GM18499 (cell line): ENCODE results near the gene DMD.
"Not testable (repeated sequence)": the region's sequence is repeated elsewhere in the genome, so short reads cannot be mapped to it uniquely, and the experiment has no call there.

Source experiments
- ATAC-seq: cut with Tn5 transposase; IDR thresholded peaks from one replicate; pipeline ENCODE4 v1.9.1; 2021; ENCODE audit warnings: moderate number of reproducible peaks; ENCODE audit not compliant: insufficient read depth, unreplicated experiment

DMD gene

DNA sequence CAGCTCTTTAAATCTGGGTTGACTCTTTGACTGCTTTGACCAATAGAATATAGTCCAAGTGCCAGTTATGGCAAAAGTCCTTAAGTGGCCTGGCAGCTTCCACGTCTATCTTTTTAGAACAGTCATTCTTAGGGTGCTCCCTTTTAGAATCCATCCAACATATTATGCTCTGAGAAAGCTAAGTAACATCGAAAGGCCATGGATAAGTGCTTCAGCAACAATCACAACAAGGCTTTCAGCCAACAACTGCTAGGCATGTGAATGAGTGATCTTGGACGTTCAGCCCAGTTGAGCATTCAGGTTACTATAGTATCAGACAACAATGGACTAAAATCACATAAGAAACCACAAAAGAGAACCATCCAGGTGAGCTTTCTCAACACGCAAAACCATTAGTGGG, 818.7 kb downstream of the DMD start:
- no peak for ATAC-seq

DNA sequence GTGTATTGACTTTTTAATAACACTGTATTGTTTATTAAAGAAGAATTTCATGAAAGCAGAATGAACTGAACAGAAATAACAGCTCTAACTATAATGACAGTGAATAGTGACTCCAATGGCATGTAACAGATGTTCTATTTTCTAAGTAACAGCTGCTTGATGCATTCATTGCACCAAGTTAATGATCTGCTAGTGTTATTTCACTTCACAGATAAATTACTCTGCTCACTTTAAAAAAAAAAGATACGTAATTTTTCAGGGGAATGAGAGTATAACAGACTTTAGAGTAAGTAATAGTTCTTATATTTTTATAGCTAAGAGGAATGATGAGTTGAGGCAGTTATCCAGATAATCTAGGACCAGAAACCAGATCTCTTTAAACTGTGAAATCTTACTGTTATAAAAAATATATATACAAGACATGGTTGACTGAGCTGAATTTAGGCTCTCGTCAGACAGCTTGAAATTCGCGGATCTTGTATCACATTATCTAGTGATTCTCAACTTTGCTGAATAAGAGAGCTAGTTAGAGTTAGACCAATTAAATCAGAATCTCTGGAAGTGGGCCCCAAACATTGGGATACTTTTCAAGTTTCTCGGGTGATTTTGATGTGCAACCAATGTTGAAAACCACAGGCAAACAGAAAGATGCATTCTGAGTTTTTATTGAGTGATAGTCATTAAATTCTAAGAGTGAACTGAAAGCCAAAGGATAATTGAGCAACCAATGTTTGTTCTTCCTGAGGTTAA, 840.7 kb downstream of the DMD start:
- no peak for ATAC-seq

DNA sequence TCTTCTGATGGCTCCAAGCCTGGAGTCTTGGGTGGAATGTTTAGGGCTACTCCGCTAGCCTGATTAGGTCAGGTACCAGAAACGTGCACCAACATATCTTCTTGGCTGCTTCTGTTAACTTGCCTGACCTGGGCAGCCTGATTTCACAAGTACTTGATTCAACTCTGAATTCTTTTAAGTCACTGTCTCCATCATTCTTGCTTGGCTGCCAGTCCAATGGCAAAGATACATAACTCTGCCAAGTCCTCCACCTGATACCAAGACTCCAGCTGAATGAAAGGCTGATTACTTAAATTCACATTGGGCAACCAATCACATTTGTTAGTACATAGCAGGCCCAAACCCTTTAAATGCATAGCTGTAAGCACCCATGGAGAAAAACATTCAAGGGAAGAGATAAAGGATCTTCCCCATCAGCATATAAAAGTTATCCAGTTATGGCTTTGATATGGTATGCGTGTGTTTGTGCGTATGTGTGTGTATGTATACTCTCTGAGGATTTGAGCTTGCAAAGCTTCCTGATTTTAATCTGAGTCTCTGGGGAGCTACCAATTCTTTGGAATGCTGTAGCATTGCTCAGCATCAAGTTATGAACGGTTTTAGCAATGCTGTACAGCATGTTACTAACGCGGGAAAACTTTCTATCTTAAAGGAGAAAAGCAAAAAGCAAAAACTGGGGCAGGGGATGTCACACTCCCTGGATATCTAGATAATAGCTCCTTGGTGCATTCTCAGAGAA, 917.2 kb downstream of the DMD start:
- no peak for ATAC-seq

DNA sequence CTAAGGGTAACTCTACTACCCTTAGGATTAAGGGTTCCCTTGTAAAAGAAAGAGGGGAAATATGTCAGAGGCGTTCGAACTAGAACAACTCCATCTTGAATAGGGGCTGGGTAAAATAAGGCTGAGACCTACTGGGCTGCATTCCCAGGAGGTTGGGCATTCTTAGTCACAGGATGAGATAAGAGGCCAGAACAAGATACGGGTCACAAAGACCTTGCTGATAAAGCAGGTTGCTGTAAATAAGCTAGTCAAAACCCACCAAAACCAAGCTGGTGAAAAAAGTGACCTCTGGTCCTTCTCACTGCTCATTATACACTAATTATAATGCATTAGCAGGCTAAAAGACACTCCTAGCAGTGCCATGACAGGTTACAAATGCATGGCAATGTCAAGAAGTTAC, 922.0 kb downstream of the DMD start:
- no peak for ATAC-seq

DNA sequence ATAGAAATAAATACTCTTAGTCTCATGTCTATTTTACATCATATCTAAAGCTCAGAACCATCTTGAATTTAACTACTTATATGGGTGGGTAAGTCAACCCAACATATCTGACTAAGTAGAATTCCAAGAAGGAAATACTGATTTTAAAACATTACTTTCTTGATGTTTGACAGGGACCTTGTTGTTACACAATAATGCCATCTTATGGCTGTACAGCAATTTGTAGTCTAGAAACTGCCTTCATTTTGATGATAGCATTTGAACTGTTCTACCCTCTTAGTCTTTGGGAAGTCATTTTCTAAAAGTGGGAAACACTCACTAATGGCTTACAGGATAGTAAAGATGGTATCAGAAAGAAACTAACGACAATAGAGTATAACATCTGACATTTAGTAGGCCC, 929.5 kb downstream of the DMD start:
- ATAC-seq, result no peak

DNA sequence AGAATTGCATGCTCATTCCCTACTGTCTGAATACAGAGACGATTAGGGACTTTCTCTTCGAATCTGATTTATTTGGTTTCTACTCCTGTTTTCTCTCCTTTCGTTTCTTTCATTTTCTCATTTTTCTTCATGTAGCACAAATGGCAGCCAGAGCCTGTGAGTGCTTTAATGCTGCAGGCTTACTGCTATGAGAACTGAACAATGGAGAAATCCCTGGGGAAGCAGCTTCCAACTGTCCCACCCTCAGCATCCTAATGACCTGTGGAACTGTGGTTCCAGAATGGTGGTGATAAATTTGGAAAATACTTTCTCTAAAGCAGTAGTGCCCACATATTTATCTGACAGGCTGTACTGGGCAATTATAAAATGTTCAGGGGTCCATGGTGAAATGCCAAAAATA, 930.4 kb downstream of the DMD start:
- no peak for ATAC-seq

DNA sequence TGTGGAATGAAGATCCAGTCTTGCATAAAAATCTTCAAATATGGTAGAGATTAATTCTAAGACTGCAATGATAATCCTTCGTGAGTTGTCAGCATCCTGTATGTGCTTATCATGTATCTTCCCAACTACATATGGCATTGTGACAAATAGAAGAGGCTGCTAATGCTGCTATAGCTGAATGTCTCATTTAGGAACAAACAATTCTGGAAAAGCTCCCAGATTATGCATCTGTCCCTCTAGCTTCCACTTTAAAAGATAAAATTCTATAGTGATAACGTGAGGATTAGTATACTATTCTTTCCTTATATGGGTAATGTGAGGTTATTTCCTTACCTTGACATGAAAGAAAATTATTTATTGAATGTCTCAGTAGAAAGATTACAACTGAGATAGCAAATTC, 930.9 kb downstream of the DMD start:
- ATAC-seq, result no peak

DNA sequence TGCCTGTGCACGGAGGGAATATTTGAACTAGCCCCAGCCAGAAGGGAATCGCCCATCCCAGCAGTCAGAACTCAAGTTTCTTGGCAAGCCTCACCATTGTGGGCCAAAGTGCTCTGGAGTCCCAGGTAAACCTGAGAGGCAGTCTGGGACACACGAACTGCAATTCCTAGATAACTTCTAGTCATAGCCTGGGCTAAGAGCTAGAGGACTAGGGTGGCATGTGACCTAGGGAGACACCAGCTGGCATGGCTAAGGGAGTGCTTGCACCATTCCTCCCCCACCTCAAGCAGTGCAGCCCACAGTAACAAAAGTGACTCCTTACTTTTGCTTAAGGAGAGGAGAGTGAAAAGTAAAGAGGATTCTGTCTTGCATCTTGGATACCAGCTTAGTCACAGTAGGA, 935.2 kb downstream of the DMD start:
- no peak for ATAC-seq

DNA sequence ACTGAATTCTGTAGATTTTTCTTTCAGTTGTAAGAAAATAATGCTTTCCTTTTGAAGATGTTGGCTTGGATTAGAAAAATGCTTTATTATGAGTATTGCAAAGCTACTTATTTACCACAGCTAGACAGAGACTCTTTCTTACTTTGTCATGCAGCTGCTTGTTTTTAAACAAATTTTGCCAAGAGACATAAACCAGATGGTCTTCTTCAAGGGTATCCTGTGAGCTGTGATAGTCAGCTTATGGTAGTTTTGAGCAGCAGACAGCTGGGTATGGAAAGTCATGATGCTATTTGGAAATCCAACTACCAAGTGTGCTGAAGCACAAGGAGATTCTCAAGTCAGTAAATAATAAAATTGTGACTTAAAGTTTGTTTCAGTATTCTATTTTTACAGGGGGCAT, 941.5 kb downstream of the DMD start:
- ATAC-seq, result no peak

DNA sequence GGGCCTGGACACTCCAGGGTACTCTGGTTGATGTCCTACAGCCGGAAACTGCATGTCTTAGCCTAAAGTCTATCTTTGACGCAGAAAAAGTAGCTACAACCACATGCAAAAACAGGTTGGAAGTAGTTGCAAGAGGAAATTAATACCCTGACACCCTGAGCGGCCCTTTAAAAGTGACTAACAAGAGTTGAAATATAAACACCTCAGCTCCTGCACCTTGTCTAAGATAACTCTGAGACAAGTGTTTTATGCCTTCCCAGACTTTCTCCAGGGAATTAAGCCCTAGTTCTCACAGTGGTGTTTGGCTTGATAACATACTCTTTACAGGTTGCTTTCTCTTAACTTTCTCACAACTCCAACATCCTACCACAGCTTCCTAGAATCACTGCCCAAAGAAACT, 943.1 kb downstream of the DMD start:
- ATAC-seq, result no peak

DNA sequence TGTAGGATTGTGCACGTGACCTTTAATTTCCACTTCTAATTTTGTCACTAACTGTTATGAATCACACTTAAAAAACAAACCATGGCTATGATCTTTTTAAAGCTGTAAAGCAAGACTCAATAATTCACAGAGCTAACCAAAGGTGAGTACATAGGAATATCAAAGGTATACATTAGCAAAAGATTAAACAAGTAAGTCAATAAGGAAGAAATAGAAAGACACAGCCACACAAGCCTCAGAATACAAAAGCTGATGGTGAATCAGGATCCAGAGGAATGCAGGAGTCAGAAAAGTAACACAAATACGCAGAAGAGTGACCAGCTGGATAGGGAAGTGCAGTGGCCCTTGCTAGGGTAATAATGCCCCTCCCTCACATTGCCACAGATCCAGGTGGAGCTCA, 943.6 kb downstream of the DMD start:
- no peak for ATAC-seq

DNA sequence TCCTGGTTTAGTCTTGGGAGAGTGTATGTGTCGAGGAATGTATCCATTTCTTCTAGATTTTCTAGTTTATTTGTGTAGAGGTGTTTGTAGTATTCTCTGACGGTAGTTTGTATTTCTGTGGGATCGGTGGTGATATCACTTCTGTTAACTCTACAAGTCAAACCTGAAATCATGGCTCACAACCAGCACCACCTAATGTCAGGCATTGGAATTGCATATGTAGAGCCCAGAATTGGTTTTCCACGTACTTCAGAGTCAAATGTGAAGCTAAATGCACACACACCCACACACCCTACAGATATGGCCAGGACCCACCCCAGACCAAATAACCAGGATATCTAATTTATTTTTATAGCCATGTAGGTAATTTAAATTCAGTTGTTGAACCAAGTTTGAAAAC, 964.7 kb downstream of the DMD start:
- ATAC-seq, result not testable (repeated sequence)

DNA sequence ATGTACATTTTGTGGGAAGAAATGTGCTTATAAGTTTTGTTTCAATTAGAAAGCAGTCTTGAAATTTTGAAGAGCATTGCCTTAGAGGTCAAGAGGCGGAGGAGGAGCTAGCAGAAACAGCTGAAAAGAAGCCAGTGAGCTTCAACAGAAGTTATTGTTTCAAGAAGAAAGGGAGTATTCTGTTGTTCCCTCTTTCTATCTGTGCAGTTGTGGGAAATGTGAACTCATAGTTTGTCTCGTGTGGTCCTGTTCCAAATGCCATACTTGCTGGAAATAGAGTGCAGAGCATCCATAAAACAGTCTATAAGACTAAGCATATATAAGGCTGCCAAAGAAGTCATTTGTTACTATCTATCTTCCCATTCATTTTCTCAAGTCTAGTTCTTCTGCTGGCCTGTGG, 1015.7 kb downstream of the DMD start:
- no peak for ATAC-seq

DNA sequence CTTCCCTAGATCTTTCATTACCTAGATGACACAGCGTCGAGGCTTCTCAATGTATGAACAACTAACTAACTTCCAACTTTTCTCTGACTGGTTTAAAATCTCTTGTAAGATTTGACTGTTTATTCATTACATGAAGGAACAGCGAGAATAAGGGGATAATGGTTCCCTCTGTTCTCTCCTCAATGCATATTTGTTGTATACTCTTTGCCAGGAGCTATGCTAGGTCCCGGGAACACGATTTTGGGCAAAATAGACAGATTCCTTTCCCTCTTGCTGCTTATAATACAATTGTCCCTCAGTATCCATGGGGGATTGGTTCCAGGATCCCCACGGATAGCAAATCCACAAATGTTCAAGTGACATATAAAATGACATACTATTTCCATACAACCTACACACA, 1020.0 kb downstream of the DMD start:
- no peak for ATAC-seq

DNA sequence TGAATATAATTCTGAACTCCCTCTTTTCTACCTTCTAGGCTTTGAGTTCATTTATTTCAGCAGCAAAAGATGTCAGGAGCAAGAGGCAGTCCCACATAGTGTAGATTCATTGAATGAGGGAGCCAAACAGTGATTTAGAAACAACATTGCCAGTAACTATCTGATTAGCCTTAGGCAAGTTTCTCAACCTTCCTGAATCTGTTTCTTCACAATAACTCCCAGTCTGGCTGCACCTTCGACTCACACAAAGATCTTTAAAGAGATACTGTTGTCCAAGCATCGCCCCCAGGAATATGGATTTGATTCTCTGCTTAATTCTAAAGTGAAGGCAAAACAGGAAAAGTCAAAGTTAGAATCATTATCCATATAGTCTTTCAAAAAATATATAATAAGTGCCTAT, 1026.2 kb downstream of the DMD start:
- ATAC-seq, result no peak

DNA sequence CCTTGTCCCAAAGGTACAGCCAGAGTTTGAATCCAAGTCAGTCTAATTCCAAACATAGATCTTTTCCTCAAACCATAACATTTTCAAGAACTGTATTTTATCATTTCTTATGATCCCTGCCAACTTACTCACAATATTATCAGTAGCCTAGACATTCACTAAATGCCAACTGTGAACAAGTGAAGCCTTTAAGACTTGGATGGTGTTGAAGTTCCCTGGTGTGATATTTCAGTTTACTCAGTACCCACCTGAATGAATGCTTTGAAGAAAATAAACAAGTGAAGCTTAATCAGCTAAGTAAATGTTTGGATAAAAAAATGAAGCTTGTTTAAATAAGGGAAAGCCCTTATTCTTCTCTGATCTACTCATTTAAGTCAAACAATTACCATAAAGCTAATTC, 1028.3 kb downstream of the DMD start:
- no peak for ATAC-seq

DNA sequence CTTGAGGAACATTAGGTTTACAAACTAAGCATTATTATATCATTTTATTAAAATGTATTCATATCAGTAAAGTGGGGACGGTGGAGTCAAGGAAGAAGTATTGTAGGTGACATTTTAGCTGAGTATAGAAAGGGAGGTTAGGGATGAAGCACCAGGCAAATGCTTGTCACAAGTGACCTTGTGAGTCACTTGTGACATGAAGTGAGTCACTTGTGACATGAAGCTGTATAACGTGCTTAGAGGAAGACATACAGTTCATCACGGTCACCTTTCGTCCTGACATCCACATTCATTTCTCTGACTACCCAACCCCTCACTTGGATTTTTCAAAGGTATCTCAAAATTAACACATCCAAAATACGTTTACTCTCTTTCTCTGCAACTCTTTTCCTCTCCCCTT, 1034.8 kb downstream of the DMD start:
- ATAC-seq, result no peak

DNA sequence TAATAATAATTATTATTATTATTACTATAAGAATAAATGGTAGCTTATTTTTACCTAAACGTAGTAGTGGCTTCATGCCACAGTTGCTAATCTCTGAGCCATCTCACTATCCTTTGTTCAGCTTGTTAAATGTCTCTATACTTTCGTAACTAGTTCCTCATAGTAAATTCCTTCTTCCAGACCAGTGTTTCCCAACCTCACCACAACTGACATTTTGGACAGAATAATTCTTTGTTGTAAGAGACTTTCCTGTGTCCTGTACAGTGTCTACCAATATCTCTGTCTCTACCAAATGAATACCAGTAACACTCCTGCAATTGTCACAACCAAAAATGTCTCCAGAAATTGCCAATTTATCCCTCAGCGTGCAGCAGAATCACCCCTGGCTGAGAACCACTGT, 1040.9 kb downstream of the DMD start:
- no peak for ATAC-seq

DNA sequence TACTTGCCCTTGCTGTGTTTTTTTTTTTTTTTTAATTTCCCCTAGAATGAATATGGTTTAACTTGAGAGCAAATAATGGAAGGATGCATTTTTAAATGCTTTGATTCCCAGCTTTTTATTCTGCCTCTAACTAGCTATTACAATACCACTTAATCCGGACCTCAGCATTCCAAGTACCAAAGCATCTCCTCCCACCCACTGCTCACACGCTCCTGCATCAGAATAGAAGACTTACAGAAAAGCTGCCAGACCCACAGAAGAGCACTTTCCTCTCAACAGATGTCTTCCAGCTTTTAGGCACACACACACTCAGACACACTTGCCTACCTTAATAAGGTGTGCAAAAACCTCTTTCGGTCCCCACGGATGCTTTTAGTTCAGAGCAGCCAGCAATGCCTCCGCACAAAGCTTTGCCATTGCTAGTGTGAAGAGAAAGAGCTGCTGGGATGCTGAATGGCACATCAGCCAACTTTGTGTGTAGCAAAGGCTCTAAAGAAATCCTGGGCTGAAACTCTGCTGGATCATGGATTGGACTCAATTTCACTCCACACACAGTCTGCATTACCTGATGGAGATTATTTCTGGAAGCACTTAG, 1056.2 kb downstream of the DMD start:
- no peak for ATAC-seq

DNA sequence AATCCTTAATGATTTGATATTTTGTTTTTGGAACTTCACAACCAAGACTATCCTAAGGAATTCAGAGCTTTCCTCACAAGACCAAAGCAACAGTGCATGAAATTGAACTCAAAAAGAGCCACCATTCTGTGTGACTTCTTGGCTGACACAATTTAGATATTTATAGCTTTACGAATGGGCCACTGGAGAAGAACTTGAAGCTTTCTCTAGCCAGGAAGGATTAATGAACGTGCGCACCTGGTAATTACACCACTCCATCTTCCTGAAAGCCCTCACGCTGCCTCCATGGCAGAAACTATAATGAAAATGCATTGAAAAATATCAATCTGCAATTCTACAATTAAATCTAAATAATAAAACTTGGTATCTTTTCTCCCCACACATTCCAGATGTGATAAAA, 1057.8 kb downstream of the DMD start:
- ATAC-seq, result no peak

DNA sequence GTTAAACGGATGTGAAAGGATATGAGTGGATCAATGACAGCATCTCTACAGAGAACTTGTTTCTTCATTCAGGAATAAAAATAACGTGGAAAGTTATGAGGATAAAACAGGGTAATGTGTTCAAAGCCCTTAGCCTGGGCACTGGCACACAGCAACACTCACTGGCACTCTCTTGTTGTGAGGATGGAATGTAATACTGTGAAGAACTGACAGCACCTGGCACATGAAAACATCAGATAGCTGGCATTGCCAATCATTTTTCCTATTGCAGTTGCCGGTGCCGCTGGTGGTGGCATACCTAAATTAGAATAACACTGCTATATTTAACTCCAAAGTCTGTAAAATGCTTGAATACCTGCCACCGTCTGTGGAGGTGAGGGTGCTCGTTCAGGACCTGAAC, 1061.2 kb downstream of the DMD start:
- no peak for ATAC-seq

DNA sequence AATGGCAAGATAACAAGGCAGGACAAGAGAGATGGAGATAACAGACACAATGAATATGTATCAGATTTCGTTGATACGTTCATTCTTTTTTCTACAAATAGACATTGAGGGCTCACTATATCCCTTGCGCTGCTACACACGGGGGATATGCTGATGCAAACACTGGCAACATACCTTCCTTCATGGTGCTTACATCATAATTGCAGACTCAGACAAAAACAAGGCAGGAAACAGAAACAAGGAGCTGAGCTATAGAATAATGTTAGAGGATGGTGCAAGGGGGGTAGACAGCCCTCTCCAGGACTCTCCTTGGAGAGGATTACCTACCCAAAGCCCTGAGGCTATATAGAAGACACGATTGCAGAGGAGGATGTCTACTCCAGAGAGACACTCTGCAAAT, 1069.5 kb downstream of the DMD start:
- ATAC-seq, result no peak
